Breast epithelium (tissue), 3 donors: ENCODE data around the gene GPER1.

ENCODE experiments used
- POLR2A ChIP-seq: fragments of 450-650 bp; IDR thresholded peaks from one replicate; pipeline ENCODE4 v1.6.1; 2016; ENCODE audit warnings: antibody characterized with exemption, mild to moderate bottlenecking, moderate library complexity
- POLR2AphosphoS5 ChIP-seq, 3 donors: sonication (generic); formaldehyde crosslinking; IDR thresholded peaks; one replicate each; pipeline ENCODE4 v1.6.1; 2017; ENCODE audit warnings: antibody characterized with exemption in 3 of 3
- TF ChIP-seq, protein P1 (sequence below), 3 donors: fragments of 450-650 bp; IDR thresholded peaks; one replicate each; pipeline ENCODE4 v1.5.1; 2016 to 2017; ENCODE audit warnings: antibody characterized with exemption in 3 of 3, mild to moderate bottlenecking in 3 of 3, moderate library complexity in 3 of 3

GRCh38 chr7:1087465-1087814, 473 bp upstream of the GPER1 start:
- TF ChIP-seq, protein P1, sequence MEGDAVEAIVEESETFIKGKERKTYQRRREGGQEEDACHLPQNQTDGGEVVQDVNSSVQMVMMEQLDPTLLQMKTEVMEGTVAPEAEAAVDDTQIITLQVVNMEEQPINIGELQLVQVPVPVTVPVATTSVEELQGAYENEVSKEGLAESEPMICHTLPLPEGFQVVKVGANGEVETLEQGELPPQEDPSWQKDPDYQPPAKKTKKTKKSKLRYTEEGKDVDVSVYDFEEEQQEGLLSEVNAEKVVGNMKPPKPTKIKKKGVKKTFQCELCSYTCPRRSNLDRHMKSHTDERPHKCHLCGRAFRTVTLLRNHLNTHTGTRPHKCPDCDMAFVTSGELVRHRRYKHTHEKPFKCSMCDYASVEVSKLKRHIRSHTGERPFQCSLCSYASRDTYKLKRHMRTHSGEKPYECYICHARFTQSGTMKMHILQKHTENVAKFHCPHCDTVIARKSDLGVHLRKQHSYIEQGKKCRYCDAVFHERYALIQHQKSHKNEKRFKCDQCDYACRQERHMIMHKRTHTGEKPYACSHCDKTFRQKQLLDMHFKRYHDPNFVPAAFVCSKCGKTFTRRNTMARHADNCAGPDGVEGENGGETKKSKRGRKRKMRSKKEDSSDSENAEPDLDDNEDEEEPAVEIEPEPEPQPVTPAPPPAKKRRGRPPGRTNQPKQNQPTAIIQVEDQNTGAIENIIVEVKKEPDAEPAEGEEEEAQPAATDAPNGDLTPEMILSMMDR (IDR thresholded peaks at IDR 0.05) = no peak
- TF ChIP-seq POLR2A (no peak), POLR2AphosphoS5 (IDR thresholded peaks at IDR 0.05) (no peak)
